Testis (tissue), 3 donors: ENCODE data around the gene ASXL2. TPM values are rescaled to one million over a fixed set of nuclear protein-coding genes. Genes with fewer than 3 reads are reported as not detected.

ENCODE experiments used
- DNase-seq: peaks from one replicate; pipeline ENCODE4 v3.0.0-alpha.2; 2019
- H3K27ac ChIP-seq, 2 donors: fragments of 200-600 bp; sonication (generic); one replicate each; pipeline ENCODE4 v1.5.1; 2019
- H3K27me3 ChIP-seq: fragments of 200-600 bp; sonication (generic); one replicate; pipeline ENCODE4 v1.5.1; 2019
- H3K36me3 ChIP-seq: fragments of 200-600 bp; sonication (generic); one replicate; pipeline ENCODE4 v1.5.1; 2017; ENCODE audit warnings: low read depth; ENCODE audit errors: missing control alignments
- H3K4me1 ChIP-seq: fragments of 200-600 bp; sonication (generic); one replicate; pipeline ENCODE4 v1.5.1; 2019
- H3K4me3 ChIP-seq, 2 donors: fragments of 200-600 bp; sonication (generic); one replicate each; pipeline ENCODE4 v1.5.1; 2017 to 2019
- H3K9me3 ChIP-seq: fragments of 200-600 bp; sonication (generic); one replicate; pipeline ENCODE4 v1.5.1; 2017
- CTCF ChIP-seq, 3 experiments: fragments of 450-650 bp in 2 of 3; fragments of 200-600 bp in 1 of 3; sonication (generic) in 1 of 3; IDR thresholded peaks; one replicate each; pipeline ENCODE4 v1.5.1; 2016 to 2019; ENCODE audit warnings: antibody characterized with exemption in 3 of 3, mild to moderate bottlenecking in 2 of 3, moderate library complexity in 1 of 3
- POLR2A ChIP-seq: fragments of 450-650 bp; IDR thresholded peaks from one replicate; pipeline ENCODE4 v1.6.1; 2017; ENCODE audit warnings: antibody characterized with exemption, mild to moderate bottlenecking, moderate library complexity
- WGBS, 2 donors: methylation state at CpG; one replicate each; pipeline ENCODE4 v1.1.5; 2018; 5-methylcytosine and 5-hydroxymethylcytosine counted together
- intact Hi-C: fragments of 100-400 bp; cut with DNase I; formaldehyde crosslinking; loops from one replicate; pipeline ENCODE4 v1.15.1; 2023; ENCODE audit warnings: low total_unique reads
- polyA plus RNA-seq: library from polyadenylated mRNA; stranded (reverse); fragments of 350-450 nt; fragmentation: Illumina TruSeq; extraction: RNeasy Lipid Tissue Mini Kit (QIAGEN cat#74804); gene quantifications from one replicate; pipeline ENCODE4 v1.2.3, GENCODE V29; 2014; ENCODE audit warnings: low read depth, low replicate concordance; ENCODE audit not compliant: insufficient read depth
- total RNA-seq, 2 donors: library from RNA; depleted of rRNA; stranded (reverse); fragments of >200 nt; gene quantifications; one replicate each; pipeline ENCODE4 v1.2.3, GENCODE V29; 2016

ASXL2 gene
- total and polyA plus RNA-seq, 3 donors from 2014 or later: 40.9 to 51.9 (median 43.3) TPM

- intact Hi-C loops: no loop called here
- H3K36me3 ChIP-seq: no peaks in the 10 kb centered on the region
- 86 to 92% methylated on average over 5 of the region's 5 CpGs for WGBS, 2 donors
- H3K4me1 ChIP-seq: peaks cover 9% of the 10 kb centered on the region
- no peaks in the 10 kb centered on the region for H3K9me3 ChIP-seq
- H3K27ac ChIP-seq: no peak overlapping the region
- TF ChIP-seq CTCF (IDR thresholded peaks at IDR 0.05) (no peak), POLR2A (no peak)
- no peaks in the 10 kb centered on the region for H3K27me3 ChIP-seq
- no peak for DNase-seq
- no peak overlapping the region for H3K4me3 ChIP-seq
Observed at GRCh38 chr2:25743132-25743830, 135.0 kb downstream of the ASXL2 start.

DNA sequence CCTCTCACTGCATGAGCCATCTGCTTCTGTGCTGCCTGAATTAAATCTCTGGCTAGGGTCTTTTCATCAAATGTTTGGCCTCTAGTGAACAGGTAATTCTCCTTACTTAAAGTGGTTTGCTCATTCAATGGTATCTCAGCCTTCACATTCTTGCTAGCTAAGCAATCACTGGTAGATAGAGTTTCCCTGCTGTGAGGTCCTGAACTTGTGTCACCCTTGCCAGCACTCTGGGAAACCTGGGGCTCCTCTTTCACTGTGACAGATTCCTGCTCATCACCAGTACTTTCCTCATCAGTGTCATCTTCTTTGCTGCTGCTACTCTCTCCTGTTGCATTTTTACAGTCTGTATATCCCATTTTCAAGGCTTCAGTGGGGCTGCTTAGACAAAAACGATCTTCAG, 135.8 kb downstream of the ASXL2 start:
- intact Hi-C loops: no loop called here
- H3K4me3 ChIP-seq: no peak overlapping the region
- TF ChIP-seq CTCF (IDR thresholded peaks at IDR 0.05): no peak
- no peak for TF ChIP-seq POLR2A
- H3K9me3 ChIP-seq: no peaks in the 10 kb centered on the region
- no peaks in the 10 kb centered on the region for H3K27me3 ChIP-seq
- H3K27ac ChIP-seq: no peak overlapping the region
- 81 to 83% methylated on average over 1 of the region's 1 CpG for WGBS, 2 donors
- no peaks in the 10 kb centered on the region for H3K36me3 ChIP-seq
- H3K4me1 ChIP-seq: peaks cover 9% of the 10 kb centered on the region
- no peak for DNase-seq

DNA sequence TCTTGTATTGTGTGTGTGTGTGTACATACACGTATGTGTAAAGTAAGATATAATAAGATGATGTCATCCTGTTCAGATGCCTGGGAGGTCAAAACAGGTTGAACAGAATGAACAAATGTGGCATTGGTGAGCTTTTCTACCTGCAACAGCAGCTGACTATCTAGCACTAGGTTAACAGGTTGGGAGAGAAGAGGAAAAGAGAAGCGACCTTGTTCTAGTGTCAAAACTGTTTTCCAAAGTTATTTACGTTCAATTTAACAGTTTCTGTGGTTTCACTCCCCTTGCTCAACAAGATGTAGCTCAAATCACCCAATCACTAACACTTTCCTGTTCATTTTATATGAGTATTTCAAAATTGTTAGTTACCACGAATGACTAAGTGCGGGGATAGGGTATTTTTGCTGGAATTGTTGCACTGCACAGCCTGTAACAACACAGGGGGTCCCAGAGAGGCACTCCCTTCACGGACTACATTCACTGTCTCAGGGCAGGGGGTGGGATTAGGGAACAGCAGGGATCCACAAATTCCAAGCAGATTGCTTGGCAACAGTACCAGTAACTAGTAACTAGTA, 137.4 kb downstream of the ASXL2 start:
- no peaks in the 10 kb centered on the region for H3K9me3 ChIP-seq
- no peak for TF ChIP-seq CTCF (IDR thresholded peaks at IDR 0.05)
- no peak for TF ChIP-seq POLR2A
- no peaks in the 10 kb centered on the region for H3K36me3 ChIP-seq
- no peak for DNase-seq
- 48 to 57% methylated on average over 6 of the region's 6 CpGs for WGBS, 2 donors
- peak overlapping the region in 1 of 2 donors; percentile 38 for H3K27ac ChIP-seq
- intact Hi-C loops: no loop called here
- H3K27me3 ChIP-seq: no peaks in the 10 kb centered on the region
- H3K4me3 ChIP-seq: no peak overlapping the region
- H3K4me1 ChIP-seq: peaks cover 9% of the 10 kb centered on the region

GRCh38 chr2:25738383-25739343, 139.6 kb downstream of the ASXL2 start:
- 51 to 66% methylated on average over 3 of the region's 3 CpGs for WGBS, 2 donors
- TF ChIP-seq CTCF (IDR thresholded peaks at IDR 0.05) (no peak), POLR2A (no peak)
- H3K9me3 ChIP-seq: no peaks in the 10 kb centered on the region
- no peaks in the 10 kb centered on the region for H3K27me3 ChIP-seq
- peaks cover 9% of the 10 kb centered on the region for H3K4me1 ChIP-seq
- no peaks in the 10 kb centered on the region for H3K36me3 ChIP-seq
- intact Hi-C loops: no loop called here
- no peak for DNase-seq
- no peak overlapping the region for H3K27ac ChIP-seq
- H3K4me3 ChIP-seq: no peak overlapping the region
